Measurements from ENCODE around the gene SLC4A11. TPM values are rescaled to one million over a fixed set of nuclear protein-coding genes. Genes with fewer than 3 reads are reported as not detected.

SLC4A11 gene
- total and polyA plus RNA-seq, 12 donors = 0.06 to 1.6 (median 0.45) TPM

- Histone ChIP-seq H3K4me1 (peaks cover 0 to 29% (median 15%) of the 10 kb centered on the region in 9 donors), H3K9me3 (no peaks in the 10 kb centered on the region), H3K27ac (no peak overlapping the region), H3K36me3 (peaks cover 0 to 19% (median 3%) of the 10 kb centered on the region in 9 donors), H3K27me3 (peaks cover 0 to 38% (median 0%) of the 10 kb centered on the region in 7 donors), H3K4me3 (no peak overlapping the region)
- no peak for ATAC-seq
- TF ChIP-seq CTCF (IDR thresholded peaks at IDR 0.05) = no peak
- WGBS, 2 donors = 96 to 98% methylated on average over 1 of the region's 1 CpG
- no peak for DNase-seq
- intact Hi-C loops (cut with DNase I) = no loop called here
Observed at GRCh38 chr20:3246682-3247081, 7.7 kb upstream of the SLC4A11 start.

GRCh38 chr20:3245711-3246110, 6.7 kb upstream of the SLC4A11 start:
- intact Hi-C loops (cut with DNase I) = no loop called here
- Histone ChIP-seq H3K27me3 (peaks cover 0 to 48% (median 1%) of the 10 kb centered on the region in 7 donors), H3K9me3 (no peaks in the 10 kb centered on the region), H3K36me3 (peaks cover 0 to 11% (median 0%) of the 10 kb centered on the region in 9 donors), H3K4me3 (no peak overlapping the region), H3K4me1 (peaks cover 0 to 29% (median 15%) of the 10 kb centered on the region in 9 donors), H3K27ac (no peak overlapping the region)
- 72 to 74% methylated on average over 4 of the region's 4 CpGs for WGBS, 2 donors
- ATAC-seq (no peak), DNase-seq (no peak)
- no peak for TF ChIP-seq CTCF (IDR thresholded peaks at IDR 0.05)

- H3K4me3 ChIP-seq = no peak overlapping the region
Observed at GRCh38 chr20:3245156-3245555, 6.2 kb upstream of the SLC4A11 start.

GRCh38 chr20:3244613-3245012, 5.6 kb upstream of the SLC4A11 start:
- intact Hi-C loops (cut with DNase I) = no loop called here
- Histone ChIP-seq H3K9me3 (no peaks in the 10 kb centered on the region), H3K27me3 (peaks cover 2 to 53% (median 12%) of the 10 kb centered on the region in 7 donors), H3K4me1 (peaks cover 4 to 28% (median 20%) of the 10 kb centered on the region in 9 donors), H3K4me3 (no peak overlapping the region), H3K36me3 (no peaks in the 10 kb centered on the region), H3K27ac (no peak overlapping the region)
- no peak for ATAC-seq
- no peak for DNase-seq
- TF ChIP-seq CTCF (IDR thresholded peaks at IDR 0.05) = no peak
- WGBS, 2 donors = 84 to 90% methylated on average over 1 of the region's 1 CpG

More at GRCh38 chr20:3245156-3245555, 6.2 kb upstream of the SLC4A11 start:
- no peak overlapping the region for H3K27ac ChIP-seq
- no peak for DNase-seq
- ATAC-seq = no peak
- H3K27me3 ChIP-seq = peaks cover 0 to 53% (median 7%) of the 10 kb centered on the region in 7 donors
- peaks cover 0 to 27% (median 15%) of the 10 kb centered on the region in 9 donors for H3K4me1 ChIP-seq
- H3K36me3 ChIP-seq = peaks cover 0 to 5% (median 0%) of the 10 kb centered on the region in 9 donors
- H3K9me3 ChIP-seq = no peaks in the 10 kb centered on the region
- TF ChIP-seq CTCF (IDR thresholded peaks at IDR 0.05) = no peak
- intact Hi-C loops (cut with DNase I) = no loop called here
- 60 to 80% methylated on average over 2 of the region's 2 CpGs for WGBS, 2 donors
